ENCODE results near the gene ATF6. TPM values are rescaled to one million over a fixed set of nuclear protein-coding genes. Genes with fewer than 3 reads are reported as not detected.

The ATF6 gene
- total RNA-seq, 1 donor from 2014 or later: 20.6 TPM

DNA sequence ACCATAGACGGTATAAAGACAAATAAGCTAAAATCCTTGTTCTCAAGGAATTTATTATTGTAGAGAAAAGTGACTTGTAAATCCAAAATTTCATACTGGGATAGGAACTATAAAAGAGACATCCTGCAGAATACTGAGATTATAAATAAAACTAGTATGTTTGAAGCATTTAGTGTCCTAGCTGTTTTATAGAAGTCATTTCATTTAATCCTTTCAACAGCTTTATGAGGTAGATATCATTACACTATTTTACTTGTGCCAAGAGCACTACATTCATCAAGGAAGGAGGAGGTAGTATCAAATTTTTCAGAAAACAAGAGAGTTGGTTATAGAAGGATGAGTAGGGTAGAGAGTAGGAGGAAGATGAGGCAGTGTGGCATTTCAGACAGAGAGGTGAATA is 119.6 kb downstream of the ATF6 start:
- DNase-seq (ENCODE audit: low read depth): no peak
- H3K4me3 ChIP-seq (ENCODE audit: low read depth, low read length): no peak overlapping the region
- TF ChIP-seq, protein P1, sequence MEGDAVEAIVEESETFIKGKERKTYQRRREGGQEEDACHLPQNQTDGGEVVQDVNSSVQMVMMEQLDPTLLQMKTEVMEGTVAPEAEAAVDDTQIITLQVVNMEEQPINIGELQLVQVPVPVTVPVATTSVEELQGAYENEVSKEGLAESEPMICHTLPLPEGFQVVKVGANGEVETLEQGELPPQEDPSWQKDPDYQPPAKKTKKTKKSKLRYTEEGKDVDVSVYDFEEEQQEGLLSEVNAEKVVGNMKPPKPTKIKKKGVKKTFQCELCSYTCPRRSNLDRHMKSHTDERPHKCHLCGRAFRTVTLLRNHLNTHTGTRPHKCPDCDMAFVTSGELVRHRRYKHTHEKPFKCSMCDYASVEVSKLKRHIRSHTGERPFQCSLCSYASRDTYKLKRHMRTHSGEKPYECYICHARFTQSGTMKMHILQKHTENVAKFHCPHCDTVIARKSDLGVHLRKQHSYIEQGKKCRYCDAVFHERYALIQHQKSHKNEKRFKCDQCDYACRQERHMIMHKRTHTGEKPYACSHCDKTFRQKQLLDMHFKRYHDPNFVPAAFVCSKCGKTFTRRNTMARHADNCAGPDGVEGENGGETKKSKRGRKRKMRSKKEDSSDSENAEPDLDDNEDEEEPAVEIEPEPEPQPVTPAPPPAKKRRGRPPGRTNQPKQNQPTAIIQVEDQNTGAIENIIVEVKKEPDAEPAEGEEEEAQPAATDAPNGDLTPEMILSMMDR (conservative IDR thresholded peaks at IDR 0.05; ENCODE audit: low read depth, low read length): no peak

DNA sequence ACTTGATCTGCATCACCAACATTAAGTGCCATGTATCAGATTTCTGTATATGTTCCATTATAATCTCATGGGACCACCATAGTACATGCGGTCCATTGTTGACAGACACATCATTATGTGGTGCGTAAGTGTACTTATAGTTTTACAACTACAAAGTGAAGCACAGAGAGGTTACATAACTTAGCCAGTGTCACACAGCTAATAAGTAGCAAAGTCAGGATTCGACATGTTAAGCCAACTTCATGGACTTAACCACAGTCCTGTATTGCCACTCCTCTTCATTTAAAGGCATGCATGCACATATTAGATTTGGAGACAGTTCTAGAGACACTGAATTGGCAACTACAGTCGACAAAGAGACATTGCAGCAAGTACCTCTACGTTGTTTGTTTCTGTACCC is 120.5 kb downstream of the ATF6 start:
- no peak overlapping the region for H3K4me3 ChIP-seq (ENCODE audit: low read depth, low read length)
- TF ChIP-seq, protein P1 (conservative IDR thresholded peaks at IDR 0.05; ENCODE audit: low read depth, low read length): no peak
- DNase-seq (ENCODE audit: low read depth): no peak

- no peak for DNase-seq (ENCODE audit: low read depth)
- no peak overlapping the region for H3K4me3 ChIP-seq (ENCODE audit: low read depth, low read length)
- TF ChIP-seq, protein P1 (conservative IDR thresholded peaks at IDR 0.05; ENCODE audit: low read depth, low read length): no peak
Measured at GRCh38 chr1:161887730-161888287, 121.7 kb downstream of the ATF6 start.

GRCh38 chr1:161890574-161890973 is 124.5 kb downstream of the ATF6 start:
- no peak overlapping the region for H3K4me3 ChIP-seq (ENCODE audit: low read depth, low read length)
- DNase-seq (ENCODE audit: low read depth): no peak
- TF ChIP-seq, protein P1 (conservative IDR thresholded peaks at IDR 0.05; ENCODE audit: low read depth, low read length): no peak

DNA sequence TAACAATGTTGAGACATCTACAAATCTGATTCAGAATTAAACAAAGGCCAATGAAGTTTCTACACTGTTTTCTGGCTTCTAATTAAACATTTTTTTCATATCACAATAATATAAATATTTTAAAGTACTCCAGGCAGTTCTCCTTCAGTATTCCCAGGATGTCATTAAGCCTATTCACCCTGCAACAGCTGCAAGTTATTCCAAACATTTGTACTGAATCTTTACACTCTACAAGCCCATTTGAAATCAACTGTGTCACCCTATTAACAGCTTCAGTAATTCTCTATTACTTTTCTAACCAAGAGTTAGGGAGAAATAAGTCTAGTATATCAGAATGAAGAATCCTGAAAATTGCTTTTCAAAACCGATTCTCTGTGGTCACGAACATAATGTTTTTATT is 133.0 kb downstream of the ATF6 start:
- no peak for DNase-seq (ENCODE audit: low read depth)
- no peak overlapping the region for H3K4me3 ChIP-seq (ENCODE audit: low read depth, low read length)
- TF ChIP-seq, protein P1 (conservative IDR thresholded peaks at IDR 0.05; ENCODE audit: low read depth, low read length): no peak

DNA sequence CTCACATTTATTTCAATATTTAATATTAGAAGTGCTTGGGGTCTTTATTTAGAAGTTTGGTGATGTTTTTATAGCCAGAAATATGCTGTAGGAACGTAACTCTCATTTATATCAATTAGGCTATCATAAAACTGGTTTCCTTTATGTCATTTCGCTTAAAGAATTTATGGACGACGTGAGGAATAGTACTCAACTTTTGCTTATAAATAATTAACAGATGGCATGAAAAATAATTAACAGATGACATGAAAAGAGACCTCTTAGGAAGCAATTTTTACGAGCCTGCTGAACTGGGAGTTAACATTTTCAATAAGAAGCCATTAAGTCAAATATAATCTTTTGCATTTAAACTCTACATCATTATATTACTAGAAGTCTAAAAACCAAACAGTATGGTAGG is 134.0 kb downstream of the ATF6 start:
- H3K4me3 ChIP-seq (ENCODE audit: low read depth, low read length): no peak overlapping the region
- TF ChIP-seq, protein P1 (conservative IDR thresholded peaks at IDR 0.05; ENCODE audit: low read depth, low read length): no peak
- no peak for DNase-seq (ENCODE audit: low read depth)

- no peak overlapping the region for H3K4me3 ChIP-seq (ENCODE audit: low read depth, low read length)
- TF ChIP-seq, protein P1 (conservative IDR thresholded peaks at IDR 0.05; ENCODE audit: low read depth, low read length): no peak
Measured at GRCh38 chr1:161902182-161902581, 136.1 kb downstream of the ATF6 start.

More at GRCh38 chr1:161902182-161902581, 136.1 kb downstream of the ATF6 start:
- DNase-seq (ENCODE audit: low read depth): no peak

Data from epithelial cell of proximal tubule (primary cell).